Thoracic aorta (tissue), 2 donors: Measurements from ENCODE around the gene TMEM212. TPM values are rescaled to one million over a fixed set of nuclear protein-coding genes. Genes with fewer than 3 reads are reported as not detected.
A peak's percentile ranks its signal among the peaks of the same experiment; 100 is the strongest.

ENCODE experiments used
- ATAC-seq: fragments of 150-250 bp; one replicate; pipeline ENCODE4 v1.8.0; 2017; ENCODE audit warnings: low read depth; ENCODE audit not compliant: insufficient number of reproducible peaks, low FRiP score
- DNase-seq: peaks from one replicate; pipeline ENCODE4 v3.0.0-alpha.2; 2020; ENCODE audit warnings: low spot score
- H3K27ac ChIP-seq, 2 donors: fragments of 200-600 bp; sonication (generic); 1 replicate in 1 of 2; 2 replicates in 1 of 2; pipeline ENCODE4 v1.5.1; 2016; ENCODE audit warnings: mild to moderate bottlenecking in 2 of 2, moderate library complexity in 2 of 2
- H3K27me3 ChIP-seq: fragments of 200-600 bp; sonication (generic); replicated peaks from 2 replicates; pipeline ENCODE4 v1.6.0; 2016; ENCODE audit warnings: mild to moderate bottlenecking; ENCODE audit not compliant: insufficient read depth
- H3K36me3 ChIP-seq: fragments of 200-600 bp; sonication (generic); one replicate; pipeline ENCODE4 v1.5.1; 2016
- H3K4me1 ChIP-seq, 2 donors: fragments of 200-600 bp; sonication (generic); 1 replicate in 1 of 2; 2 replicates in 1 of 2; pipeline versions ENCODE4 v1.5.1 to v1.6.0; 2016; ENCODE audit warnings: low read depth in 2 of 2, mild to moderate bottlenecking in 1 of 2; ENCODE audit not compliant: control insufficient read depth in 1 of 2
- H3K4me3 ChIP-seq: fragments of 200-600 bp; sonication (generic); 2 replicates; pipeline ENCODE4 v1.5.1; 2016; ENCODE audit warnings: mild to moderate bottlenecking
- H3K9me3 ChIP-seq: fragments of 200-600 bp; sonication (generic); 2 replicates; pipeline ENCODE4 v1.5.1; 2016
- total RNA-seq, 2 donors: library from RNA; depleted of rRNA; stranded (reverse); fragments of >200 nt; gene quantifications; one replicate each; pipeline versions ENCODE4 v1.1.0 to v1.2.3, GENCODE V29; 2016
- TF ChIP-seq, protein P1 (sequence below): fragments of 200-600 bp; sonication (generic); IDR thresholded peaks from one replicate; pipeline ENCODE4 v1.5.1; 2019; ENCODE audit warnings: antibody characterized with exemption

Gene TMEM212
- total RNA-seq, 2 donors from 2014 or later = not detected

DNA sequence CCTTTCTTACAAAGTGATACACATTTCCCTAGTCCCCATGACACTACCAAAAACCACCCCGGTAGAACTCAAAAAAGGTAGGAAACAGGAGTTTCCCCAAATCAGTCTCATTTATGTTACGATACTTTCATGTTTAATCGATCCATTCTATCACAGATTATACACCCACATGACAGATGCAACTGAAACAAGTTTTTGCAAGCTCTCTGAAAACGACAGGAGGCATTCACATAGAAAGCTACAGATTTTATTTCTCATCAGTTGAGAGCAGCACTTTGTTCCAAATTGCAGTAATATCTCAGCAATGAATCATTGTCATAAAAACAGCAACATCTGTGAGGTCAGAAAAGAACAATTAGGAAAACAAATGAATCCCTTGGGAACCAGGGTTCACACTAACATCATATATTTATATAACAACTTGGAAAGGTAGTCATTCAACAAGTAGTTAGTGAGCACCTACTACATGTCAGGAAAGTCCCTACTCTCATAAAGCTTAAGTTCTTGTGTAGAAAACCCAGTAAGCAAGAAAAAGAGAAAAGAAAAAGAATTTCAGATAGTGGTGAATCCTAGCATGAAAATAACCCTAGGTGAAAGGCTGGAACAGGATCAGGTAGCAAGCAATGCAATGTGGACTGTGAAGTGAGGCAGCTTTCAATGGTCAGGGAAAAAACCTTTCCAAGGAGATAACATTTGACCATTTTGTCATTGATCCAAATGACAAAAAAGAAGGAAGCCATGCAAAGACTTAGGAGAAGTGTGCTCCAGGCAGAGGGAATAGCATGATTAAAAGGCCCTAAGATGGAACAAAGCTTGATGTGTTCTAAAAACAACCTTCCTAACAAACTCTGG is 41.2 kb upstream of the TMEM212 start:
- H3K4me3 ChIP-seq = no peak overlapping the region
- no peaks in the 10 kb centered on the region for H3K27me3 ChIP-seq
- peak overlapping the region; percentile 33 to 56 for H3K27ac ChIP-seq
- ATAC-seq = peak; percentile 44
- TF ChIP-seq, protein P1, sequence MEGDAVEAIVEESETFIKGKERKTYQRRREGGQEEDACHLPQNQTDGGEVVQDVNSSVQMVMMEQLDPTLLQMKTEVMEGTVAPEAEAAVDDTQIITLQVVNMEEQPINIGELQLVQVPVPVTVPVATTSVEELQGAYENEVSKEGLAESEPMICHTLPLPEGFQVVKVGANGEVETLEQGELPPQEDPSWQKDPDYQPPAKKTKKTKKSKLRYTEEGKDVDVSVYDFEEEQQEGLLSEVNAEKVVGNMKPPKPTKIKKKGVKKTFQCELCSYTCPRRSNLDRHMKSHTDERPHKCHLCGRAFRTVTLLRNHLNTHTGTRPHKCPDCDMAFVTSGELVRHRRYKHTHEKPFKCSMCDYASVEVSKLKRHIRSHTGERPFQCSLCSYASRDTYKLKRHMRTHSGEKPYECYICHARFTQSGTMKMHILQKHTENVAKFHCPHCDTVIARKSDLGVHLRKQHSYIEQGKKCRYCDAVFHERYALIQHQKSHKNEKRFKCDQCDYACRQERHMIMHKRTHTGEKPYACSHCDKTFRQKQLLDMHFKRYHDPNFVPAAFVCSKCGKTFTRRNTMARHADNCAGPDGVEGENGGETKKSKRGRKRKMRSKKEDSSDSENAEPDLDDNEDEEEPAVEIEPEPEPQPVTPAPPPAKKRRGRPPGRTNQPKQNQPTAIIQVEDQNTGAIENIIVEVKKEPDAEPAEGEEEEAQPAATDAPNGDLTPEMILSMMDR = no peak
- DNase-seq = no peak
- no peaks in the 10 kb centered on the region for H3K36me3 ChIP-seq
- no peaks in the 10 kb centered on the region for H3K9me3 ChIP-seq
- H3K4me1 ChIP-seq = peaks cover 25 to 52% of the 10 kb centered on the region in 2 donors

DNA sequence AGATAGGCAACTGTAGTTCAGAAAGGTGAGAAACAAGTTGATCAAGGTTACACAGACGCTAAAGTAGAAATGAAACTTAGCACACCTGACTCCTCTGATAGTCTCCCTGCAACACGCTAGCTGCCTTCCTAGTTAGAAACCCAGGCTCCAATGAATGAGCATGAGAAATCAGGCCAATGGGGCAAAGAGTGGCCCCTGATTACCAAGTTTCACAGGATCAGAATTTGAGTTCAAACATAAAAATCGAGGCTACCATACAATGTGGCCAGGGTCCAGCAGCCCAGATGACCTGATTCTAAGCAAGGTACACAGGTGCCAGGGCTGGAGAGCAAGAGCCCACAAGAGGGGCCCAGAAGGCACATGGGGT is 40.6 kb upstream of the TMEM212 start:
- TF ChIP-seq, protein P1 = no peak
- no peak for ATAC-seq
- Histone ChIP-seq H3K36me3 (no peaks in the 10 kb centered on the region), H3K4me1 (peaks cover 25 to 46% of the 10 kb centered on the region in 2 donors), H3K9me3 (no peaks in the 10 kb centered on the region), H3K27me3 (no peaks in the 10 kb centered on the region), H3K4me3 (no peak overlapping the region), H3K27ac (peak overlapping the region; percentile 33 to 56)
- no peak for DNase-seq

DNA sequence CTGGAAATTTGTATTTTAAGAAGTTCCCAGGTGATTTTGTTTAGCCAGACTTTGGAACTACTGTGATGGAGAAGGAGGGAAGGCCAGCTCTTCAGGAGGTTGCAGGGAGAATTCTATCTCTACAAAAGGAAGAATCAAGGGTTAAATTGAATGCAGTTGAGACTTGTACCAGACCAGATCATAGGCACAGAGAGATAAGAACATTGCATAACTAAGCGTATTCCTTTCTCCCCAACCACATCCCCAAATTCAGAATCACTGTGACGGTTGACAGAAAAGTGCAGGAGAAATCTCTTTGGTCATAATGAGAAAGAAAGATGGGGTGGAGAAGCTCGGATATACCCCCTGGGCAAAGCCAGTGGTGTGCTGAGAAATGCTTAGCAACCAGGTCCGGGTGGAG is 40.1 kb upstream of the TMEM212 start:
- Histone ChIP-seq H3K36me3 (no peaks in the 10 kb centered on the region), H3K9me3 (no peaks in the 10 kb centered on the region), H3K27me3 (no peaks in the 10 kb centered on the region), H3K4me3 (no peak overlapping the region), H3K27ac (no peak overlapping the region), H3K4me1 (peaks cover 25 to 45% of the 10 kb centered on the region in 2 donors)
- ATAC-seq (no peak), DNase-seq (no peak)
- TF ChIP-seq, protein P1 = no peak

DNA sequence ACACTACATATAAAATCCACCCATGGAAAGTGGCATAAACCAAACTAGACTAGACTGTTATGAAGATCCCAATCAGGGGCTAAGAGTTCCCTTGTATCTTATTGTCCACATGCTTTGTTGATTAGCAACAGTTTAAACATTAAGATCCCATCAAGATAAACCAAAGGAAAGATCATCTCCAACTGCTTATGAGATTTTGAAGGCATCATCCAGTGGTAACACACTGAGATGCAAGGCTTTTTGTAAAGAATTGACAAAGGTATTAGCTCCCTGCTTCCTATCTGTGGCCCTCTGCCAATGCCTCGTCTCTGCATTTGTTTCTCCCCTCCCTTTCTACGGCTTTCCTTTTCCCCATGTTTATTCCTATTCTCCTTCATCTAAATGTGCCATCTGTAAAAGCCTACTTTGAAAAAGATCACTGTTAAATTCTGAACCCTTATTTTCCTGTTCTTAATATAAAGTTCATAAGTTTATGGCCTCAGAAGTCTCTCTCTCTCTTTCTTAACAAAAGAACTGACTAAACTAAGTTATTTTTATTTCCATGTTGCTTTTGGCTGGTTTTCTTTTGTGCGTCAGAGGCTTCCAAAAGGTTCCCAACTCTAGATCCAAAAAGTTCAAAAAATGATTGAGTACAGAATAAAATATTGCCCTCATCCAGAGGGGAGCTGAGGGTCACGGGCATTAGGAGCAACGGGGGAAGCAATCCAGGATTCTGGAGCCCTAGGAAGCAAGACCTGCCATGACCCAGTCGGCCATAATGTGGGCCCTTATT is 38.3 kb upstream of the TMEM212 start:
- no peak overlapping the region for H3K4me3 ChIP-seq
- no peaks in the 10 kb centered on the region for H3K36me3 ChIP-seq
- no peak for DNase-seq
- ATAC-seq = peak; percentile 16
- H3K9me3 ChIP-seq = no peaks in the 10 kb centered on the region
- peak overlapping the region; percentile 64 to 73 for H3K27ac ChIP-seq
- no peaks in the 10 kb centered on the region for H3K27me3 ChIP-seq
- peaks cover 25 to 52% of the 10 kb centered on the region in 2 donors for H3K4me1 ChIP-seq
- TF ChIP-seq, protein P1 = no peak

DNA sequence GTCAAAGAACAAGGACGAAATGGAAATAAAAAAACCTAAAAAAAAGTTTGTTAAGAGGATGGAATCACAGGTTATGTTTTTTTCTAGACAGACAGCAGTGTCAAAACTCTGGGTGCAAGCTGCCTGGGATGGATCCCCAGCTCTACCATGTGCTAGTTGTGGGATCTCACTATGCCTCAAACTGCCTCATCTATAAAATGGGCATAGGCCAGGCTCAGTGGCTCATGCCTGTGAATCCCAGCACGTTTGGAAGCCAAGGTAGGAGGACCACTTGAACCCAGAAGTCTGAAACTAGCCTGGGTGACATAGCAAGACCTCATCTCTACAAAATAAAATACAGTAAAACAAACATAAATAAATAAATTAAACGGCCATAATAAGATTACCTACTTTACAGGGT is 37.5 kb upstream of the TMEM212 start:
- DNase-seq (no peak), ATAC-seq (no peak)
- H3K27ac ChIP-seq = peak overlapping the region; percentile 19 to 73
- H3K4me1 ChIP-seq = peaks cover 26 to 50% of the 10 kb centered on the region in 2 donors
- H3K9me3 ChIP-seq = no peaks in the 10 kb centered on the region
- no peaks in the 10 kb centered on the region for H3K36me3 ChIP-seq
- no peaks in the 10 kb centered on the region for H3K27me3 ChIP-seq
- TF ChIP-seq, protein P1 = no peak
- H3K4me3 ChIP-seq = no peak overlapping the region
